Dermis blood vessel endothelial cell (primary cell): ENCODE results near the gene AGO3. TPM values are rescaled to one million over a fixed set of nuclear protein-coding genes. Genes with fewer than 3 reads are reported as not detected.
"Not testable (repeated sequence)": the region's sequence is repeated elsewhere in the genome, so short reads cannot be mapped to it uniquely, and the experiment has no call there.

Experiments
- DNase-seq: peaks from one replicate; pipeline ENCODE4 v3.0.0; 2010
- total RNA-seq: library from RNA; depleted of rRNA; stranded (reverse); fragments of >200 nt; gene quantifications from 2 replicates; pipeline ENCODE4 v1.2.3, GENCODE V29; 2014

Gene AGO3
- total RNA-seq: 20.8 and 21.8 TPM in 2 replicates

DNA sequence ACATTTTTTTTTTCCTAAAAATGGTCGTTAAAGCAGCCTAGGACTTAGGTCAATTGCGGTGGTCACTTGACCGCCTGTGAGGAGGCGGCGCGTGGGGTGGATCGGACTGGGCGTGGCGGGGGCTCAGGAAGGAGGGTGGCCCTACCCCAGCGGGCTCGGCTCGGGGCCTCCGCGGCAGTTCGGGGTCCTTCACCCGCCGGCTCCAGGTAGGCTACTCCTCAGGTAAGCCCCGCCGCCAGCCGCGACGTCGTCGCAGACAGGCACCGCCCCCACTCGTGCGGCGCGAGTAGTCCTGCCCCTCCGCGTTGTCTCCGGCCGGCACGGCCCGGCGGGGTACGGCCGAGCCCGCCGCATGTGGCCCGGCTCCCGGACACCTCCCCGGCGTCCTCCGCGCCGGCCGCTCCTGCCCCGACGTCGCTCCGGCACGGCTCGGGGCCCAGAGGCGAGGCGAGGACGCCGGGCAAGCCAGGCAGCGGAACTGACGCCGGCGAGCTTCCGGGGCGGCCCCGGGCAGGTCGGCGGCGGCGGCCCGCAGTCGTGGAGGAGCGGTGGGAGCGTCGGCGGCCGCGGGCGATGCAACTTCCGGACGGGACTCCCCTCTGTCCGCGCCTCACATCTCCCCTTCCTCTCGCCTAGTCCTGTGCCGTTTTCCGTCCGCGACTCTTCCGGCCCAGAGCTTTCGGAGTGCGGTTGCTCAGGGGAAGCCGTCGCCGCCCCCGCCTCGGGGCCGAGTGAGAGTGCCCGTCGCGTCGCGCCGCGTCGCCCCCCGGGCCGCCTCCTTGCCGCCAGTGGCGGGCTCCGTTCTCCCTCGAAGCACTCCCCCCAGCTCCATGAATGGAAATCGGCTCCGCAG, at the start of gene AGO3:
AGO3 (plus strand) TSS at position 513 of the 853 bp plus-strand sequence; CDS start at position 835, 322 bp downstream.
- peak; percentile 77 for DNase-seq

GRCh38 chr1:35881850-35882273, 49.0 kb upstream of the AGO3 start:
- no peak for DNase-seq

- DNase-seq: no peak
Measured at GRCh38 chr1:35882586-35882944, 48.3 kb upstream of the AGO3 start.

- peak; percentile 96 for DNase-seq
Measured at GRCh38 chr1:35882945-35883634, 47.8 kb upstream of the AGO3 start, which contains the start of gene AGO1. Gene AGO1, plus strand, starts transcription at chr1:35883209. Its CDS starts 213 bp downstream, at chr1:35883422.

DNA sequence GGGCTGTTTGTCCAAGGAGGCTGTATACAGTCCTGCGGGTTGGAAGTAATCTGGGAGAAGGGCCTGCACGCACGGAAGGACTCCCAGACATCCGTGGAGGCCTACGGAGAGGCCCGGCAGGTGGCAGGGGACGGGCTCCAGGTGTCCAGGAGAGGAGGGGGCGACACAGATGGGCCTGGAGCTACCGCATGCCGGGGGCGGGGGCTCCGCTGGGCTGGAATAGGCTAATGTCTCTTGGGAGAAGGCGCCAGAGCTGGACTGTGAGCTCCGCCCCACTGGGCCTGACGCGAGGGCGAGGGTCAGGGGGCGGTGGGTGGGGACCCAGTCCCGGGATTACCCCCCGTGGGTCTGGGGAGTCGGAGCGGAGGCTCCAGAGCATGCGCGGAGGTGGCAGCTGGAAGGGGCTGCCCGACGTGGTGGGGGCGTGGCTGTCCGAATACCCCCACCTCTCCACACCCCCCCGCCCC, 47.2 kb upstream of the AGO3 start:
- peak; percentile 50 for DNase-seq

GRCh38 chr1:35884934-35885333, 46.0 kb upstream of the AGO3 start:
- DNase-seq: no peak

GRCh38 chr1:35885961-35886558, 44.8 kb upstream of the AGO3 start:
- DNase-seq: no peak

- peak; percentile 36 for DNase-seq
Measured at GRCh38 chr1:35886577-35887431, 44.1 kb upstream of the AGO3 start.

DNA sequence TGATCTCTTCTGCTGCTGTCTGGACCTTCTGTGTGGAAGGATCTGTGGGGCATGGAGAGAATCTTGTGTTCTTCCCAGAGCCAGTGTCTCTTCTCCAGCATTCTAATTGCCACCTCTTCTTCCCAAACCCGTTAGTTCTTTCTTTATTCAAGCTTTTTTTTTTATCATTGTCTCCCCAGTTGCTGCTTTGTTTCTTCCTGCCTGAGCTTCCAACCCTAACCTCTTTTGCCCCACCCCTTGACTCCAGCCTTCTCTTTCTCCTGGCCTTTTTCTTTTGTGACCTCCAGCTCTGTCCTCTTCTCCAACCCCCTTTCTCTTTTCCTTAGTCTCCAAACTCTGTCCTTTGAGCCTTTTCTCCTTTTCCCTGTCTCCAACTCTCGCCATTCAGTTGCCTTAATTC, 43.4 kb upstream of the AGO3 start:
- DNase-seq: no peak

GRCh38 chr1:35888255-35888654, 42.6 kb upstream of the AGO3 start:
- no peak for DNase-seq

- not testable (repeated sequence) for DNase-seq
Measured at GRCh38 chr1:35888981-35889380, 41.9 kb upstream of the AGO3 start.

DNA sequence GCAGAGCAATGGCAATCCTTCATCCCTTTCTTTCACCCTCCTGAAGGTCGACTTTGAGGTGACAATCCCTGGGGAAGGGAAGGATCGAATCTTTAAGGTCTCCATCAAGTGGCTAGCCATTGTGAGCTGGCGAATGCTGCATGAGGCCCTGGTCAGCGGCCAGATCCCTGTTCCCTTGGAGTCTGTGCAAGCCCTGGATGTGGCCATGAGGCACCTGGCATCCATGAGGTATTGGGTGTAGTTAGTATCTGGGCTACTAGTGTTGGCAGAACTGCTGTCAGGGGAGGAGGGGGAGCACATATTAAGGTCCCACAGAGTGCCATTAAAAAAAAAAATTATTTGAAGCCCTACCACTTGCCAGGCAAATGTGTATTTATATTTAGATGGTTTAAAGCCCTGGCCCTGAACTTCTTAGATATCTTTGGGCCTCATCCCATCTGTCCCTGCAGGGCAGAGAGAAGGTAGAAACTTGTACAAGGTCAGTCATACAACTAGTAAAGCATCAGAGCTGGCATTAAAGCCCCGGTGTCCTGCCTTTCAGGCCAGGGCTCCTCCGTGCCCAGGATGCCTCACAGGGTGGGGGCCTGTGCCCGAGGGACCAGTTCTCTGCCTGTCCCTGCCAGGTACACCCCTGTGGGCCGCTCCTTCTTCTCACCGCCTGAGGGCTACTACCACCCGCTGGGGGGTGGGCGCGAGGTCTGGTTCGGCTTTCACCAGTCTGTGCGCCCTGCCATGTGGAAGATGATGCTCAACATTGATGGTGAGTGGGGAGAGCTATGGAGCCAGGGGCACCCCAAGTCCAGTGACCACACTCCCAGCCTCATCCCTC, 37.6 kb upstream of the AGO3 start:
- no peak for DNase-seq

DNA sequence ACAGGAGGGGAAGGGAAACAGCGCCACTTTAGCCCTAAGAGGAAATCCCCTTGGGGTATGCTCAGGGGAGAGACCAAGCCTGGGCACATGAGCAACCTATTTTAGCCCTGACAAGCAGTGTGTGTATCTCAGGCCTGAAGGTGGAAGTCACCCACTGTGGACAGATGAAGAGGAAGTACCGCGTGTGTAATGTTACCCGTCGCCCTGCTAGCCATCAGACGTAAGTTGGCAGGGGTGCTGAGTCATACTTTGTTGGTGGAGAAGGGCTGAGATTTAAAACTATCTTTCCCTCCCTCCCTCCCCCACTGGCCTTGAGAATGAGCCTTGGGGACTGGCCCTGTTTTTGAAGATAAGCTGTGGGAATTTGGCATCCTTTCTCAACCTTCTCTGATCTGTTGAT, 36.7 kb upstream of the AGO3 start:
- DNase-seq: no peak

GRCh38 chr1:35894656-35895055, 36.2 kb upstream of the AGO3 start:
- DNase-seq: no peak

GRCh38 chr1:35899941-35900340, 31.0 kb upstream of the AGO3 start:
- peak; percentile 21 for DNase-seq

DNA sequence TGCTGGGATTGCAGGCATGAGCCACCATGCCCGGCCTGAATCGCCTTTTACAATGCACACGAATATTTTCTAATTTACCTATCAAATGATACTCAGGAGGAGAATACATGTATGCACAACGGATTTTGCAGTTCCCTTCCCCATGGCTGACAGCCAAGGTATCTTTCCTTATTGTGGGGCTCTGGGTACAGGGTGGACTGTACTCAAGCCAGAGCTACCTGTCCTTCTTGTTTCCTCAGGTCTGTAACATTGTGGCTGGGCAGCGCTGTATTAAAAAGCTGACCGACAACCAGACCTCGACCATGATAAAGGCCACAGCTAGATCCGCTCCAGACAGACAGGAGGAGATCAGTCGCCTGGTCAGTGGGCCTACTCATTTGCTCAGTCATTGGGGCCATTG, 29.7 kb upstream of the AGO3 start:
- DNase-seq: no peak

- DNase-seq: no peak
Measured at GRCh38 chr1:35902671-35903070, 28.2 kb upstream of the AGO3 start.

- DNase-seq: no peak
Measured at GRCh38 chr1:35914717-35915116, 16.2 kb upstream of the AGO3 start.

DNA sequence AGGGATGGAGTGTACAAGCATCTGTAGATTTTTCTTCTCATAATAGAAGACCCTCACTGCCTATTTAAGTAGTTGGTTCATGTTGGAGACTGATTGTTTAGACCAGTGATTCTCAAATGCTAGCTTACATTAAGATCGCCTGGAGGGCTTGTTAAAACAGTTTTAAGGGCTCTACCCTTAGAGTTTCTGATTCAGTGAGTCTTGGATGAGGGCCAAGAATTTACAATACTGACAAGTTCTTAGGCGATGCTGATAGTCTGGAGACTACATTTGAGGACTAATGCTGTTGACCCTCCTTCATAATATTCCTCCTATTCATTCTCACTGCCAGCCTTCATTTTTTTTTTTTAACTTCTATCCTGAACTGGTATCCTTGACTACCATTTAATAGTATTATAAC, 15.2 kb upstream of the AGO3 start:
- peak; percentile 17 for DNase-seq

- no peak for DNase-seq
Measured at GRCh38 chr1:35923791-35924221, 7.1 kb upstream of the AGO3 start.

- no peak for DNase-seq
Measured at GRCh38 chr1:35924838-35925237, 6.1 kb upstream of the AGO3 start.
